Hematopoietic multipotent progenitor cell treated with erythropoietin and hydrocortisone succinate and interleukin-3 and kit ligand, for 8 days (in vitro differentiated cells): Measurements from ENCODE around the gene RAB6D.
A peak's percentile ranks its signal among the peaks of the same experiment; 100 is the strongest.
"Not testable (repeated sequence)": the region's sequence is repeated elsewhere in the genome, so short reads cannot be mapped to it uniquely, and the experiment has no call there.

Experiments used
- DNase-seq: peaks from one replicate; pipeline ENCODE4 v3.0.0-alpha.2; 2015

Gene RAB6D

DNA sequence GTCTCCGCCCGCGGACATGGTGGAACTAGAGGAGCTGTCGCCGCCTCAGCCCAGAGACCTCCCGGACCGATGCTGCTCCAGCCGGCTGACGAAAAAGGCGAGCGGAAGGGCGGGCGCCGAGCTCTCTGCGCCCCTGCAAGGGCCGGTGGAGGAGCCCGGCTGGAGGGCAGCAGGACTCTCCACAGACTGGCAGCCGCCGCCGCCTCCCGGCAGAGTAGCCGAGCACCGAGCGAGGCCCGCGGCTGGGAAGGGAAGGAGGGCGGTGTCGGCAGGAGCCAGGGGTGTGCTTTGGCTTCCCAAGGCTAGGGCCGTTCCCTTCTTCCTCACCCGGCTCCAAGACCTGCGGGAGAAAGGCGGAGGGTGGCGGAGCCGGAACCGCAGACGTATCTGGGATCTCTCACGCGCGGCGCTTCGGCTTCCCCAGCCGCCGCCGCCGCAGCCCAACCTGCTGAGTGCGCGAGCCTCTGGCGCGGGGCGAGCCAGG, at the start of gene RAB6D:
Gene RAB6D (minus strand): TSS at position 466 of the 484 bp plus-strand sequence. CDS start 448 bp downstream, at position 18.
- not testable (repeated sequence) for DNase-seq

DNA sequence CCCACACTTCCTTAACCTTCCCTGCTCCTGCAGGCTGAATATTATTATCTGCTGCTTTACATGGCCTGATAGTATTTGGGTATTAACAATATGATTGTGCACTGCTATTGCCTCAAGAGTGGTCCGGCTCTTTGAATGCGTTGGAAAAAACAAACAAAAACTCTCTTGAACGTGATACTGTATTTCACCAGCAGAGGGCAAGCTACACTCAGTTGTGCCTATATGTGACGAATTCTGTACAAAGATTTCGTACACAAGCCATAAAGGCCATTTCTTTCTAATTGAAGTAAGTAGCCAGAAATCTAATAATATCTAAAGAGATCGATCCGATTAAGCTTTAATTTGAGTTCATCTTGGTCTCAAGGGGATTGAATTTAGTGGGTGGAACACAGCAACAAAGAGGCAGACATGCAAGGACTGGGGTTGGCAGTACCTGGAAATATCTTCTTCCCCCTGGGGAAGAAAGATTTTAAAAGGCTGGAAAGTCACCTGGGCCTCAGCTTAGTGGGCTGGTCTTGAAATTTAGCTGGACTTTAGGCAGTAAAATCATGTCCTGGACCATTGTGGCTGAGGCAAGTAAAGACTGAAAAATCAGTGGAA, 49.3 kb upstream of the RAB6D start:
- peak; percentile 62 for DNase-seq

DNA sequence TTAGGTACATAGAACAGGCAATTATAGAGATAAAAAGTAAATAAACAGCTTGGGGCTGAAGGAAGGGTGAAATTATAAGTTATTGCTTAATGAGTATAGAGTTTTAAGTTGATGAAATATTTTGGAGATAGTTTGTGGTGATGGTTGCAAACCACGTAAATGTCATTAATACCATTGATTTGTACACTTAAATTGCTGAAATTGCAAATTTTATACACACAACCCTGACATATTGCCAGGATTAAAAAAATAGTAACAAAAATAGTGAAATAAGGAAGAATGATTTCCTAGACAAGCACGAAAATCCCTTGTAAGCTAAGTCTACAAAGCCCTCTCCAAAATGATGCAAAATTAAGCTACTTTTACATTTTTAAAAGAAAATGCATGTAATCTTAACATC, 46.2 kb upstream of the RAB6D start:
- DNase-seq: no peak

DNA sequence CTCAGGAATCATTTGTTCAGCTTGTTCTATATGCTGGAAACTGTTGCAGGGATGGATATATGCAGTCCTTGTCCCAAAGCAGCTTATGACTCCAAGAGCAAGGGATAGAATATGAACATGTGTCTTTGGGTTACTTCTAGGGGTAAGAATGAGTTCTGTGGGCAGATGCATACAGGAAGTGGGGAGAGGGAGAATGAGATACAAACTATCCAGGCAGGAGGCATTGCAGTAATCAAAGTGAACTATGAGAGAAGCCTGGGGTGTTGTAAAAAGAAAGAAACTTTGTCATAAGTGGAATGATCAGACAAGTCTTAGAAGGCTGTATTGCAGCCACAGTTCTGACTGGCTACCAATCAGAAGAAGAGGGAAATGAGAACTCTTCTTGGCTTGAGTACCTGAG, 44.8 kb upstream of the RAB6D start:
- no peak for DNase-seq

DNA sequence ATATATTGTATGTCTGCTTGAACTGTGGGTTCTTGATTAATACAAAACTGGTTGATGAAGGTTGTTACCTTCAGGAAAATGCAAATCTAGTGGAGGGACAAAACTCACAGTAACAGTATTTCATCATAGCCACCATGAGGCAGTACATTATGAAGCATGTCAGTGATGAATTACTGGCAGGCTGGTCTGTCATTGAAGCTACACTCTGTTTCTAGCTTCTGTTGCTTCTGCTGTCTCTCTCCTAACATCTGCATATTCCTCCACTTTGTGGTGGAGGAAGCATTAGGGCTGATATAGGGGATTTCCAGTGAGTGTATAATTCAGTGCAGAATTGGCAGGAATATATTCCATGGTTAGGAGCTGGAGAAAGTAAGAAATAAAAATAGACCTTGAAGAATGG, 44.2 kb upstream of the RAB6D start:
- no peak for DNase-seq

DNA sequence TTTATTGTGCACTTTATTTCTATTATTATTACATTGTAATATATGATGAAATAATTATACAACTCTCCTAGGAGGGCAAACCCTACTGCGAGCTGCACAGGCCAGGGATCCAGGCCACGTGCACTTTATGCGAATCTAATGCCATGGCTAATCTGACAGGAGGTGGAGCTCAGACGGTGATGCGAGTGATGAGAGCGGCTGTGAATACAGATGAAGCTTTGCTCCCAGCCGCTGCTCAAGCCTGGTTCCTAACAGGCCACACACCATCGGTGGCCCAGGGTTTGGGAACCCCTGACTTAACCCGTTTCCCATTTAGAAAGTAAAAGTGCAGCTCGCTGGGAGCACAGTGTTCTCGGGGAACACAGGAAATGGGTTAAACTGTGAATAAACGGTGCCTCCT, 40.8 kb upstream of the RAB6D start:
- no peak for DNase-seq

DNA sequence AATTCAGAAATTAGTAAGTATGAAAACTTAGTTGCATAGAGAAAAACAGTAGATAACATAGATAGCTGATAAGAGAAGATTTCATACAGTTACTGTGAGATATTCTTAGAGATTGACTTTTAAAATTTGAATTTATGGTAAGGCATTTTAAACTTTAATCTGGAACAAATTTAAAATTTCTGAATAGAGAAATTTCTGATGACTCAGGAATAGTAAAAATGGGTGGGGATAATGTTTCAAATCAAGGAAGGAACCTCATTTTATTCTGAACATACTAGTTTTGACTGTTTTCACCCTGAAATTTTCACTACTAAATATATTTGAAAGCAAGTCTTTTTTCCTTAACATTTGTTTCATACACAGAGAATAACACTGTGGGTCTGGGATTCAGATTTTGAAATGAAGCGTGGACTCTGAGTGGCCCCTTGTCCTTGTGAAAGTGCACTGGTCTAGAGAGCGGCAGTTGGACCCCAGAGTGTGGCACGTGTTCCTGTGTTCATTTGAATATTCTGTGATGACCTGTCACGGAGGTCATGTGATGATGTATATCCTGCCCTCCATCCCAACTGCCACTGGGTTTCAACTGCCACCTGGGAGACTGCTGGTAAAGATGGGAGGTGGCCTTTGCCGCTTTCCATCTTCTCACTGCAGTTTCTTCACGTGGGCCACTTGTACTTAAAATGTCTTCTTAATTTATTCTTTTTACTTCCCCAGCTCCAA, 38.5 kb upstream of the RAB6D start:
- no peak for DNase-seq

DNA sequence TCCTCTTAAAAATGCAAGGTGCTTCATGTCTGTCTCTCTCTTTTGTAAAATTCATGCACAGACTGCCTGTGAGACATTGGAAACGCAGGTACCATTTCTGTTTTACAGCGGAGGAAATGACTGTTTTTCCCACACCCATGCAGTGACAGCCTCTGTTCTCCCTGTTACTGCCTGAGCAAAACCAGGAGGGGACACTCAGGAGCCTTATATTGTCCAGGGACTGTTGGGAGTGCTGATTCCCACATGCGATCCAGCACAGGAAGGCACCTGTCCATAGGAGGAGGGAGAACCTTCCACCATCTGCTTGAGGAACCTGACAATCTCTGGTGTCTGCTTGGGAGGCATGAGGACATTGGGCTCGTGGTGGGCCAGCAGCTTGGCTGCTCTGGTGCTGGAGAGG, 36.9 kb upstream of the RAB6D start:
- no peak for DNase-seq

DNA sequence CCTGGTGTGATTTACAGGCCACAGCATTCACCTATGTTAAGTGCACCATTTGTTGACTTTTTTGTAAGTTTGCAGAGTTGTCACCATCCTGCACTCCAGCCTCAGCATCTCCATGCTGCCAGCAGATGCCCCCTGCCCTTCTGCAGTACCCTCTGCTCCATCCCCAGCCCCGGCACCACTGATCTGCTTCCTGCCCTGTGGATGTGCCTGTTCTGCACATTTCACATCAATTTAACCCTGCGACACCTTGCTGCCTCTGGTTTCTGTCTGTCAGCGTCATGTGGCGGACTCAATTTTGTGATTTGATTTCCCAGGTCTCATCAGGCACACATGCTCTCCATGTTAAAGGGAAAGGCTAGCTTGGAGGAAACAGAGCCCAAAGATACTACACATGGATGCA, 36.5 kb upstream of the RAB6D start:
- DNase-seq: not testable (repeated sequence)

DNA sequence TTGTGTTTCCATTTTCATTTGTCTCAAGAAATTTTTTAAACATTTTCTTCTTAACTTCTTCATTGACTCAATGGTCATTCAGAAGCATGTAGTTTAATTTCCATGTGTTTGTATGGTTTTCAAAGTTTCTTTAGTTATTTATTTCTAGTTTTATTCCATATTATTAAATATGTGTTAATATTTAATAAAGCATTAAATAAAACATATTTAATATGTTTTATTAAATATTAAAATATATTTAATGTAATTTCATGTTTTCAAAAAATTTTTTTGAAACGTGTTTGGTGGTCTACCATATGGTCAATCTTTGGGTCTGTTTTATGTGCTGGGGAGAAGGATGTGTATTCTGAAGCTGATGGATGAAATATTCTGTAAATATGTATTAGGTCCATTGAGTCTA, 32.2 kb upstream of the RAB6D start:
- not testable (repeated sequence) for DNase-seq

DNA sequence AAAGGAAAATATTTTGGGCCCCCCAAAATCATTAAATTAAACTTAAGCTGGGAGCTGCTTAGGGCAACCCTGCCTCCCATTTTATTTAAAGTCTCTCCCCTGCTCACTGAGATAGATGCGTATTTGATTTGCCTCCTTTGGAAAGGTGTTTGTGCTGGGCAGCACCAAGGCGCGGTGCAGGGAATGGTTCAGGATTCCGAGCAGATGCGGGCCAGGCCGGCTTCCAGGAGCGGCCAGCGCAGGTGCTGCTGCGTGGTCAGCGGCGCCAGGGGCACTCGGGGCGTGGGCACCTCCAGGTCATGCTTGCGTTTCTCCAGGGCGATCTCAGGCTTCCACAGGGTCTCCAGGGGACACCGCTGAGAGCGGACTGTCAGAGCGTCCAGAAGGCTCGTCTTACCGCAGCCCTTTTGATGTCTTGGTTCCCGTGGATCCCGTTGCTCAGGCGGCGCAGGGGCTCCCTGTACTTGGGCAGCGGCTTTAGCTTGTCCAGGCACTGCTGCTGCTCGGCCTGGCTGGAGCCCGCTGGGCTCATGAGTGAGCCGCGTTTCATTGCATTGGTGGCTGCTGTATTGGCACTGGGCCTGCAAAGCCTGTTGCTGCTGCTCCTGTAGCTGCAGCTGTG, 31.2 kb upstream of the RAB6D start:
- DNase-seq: not testable (repeated sequence)

DNA sequence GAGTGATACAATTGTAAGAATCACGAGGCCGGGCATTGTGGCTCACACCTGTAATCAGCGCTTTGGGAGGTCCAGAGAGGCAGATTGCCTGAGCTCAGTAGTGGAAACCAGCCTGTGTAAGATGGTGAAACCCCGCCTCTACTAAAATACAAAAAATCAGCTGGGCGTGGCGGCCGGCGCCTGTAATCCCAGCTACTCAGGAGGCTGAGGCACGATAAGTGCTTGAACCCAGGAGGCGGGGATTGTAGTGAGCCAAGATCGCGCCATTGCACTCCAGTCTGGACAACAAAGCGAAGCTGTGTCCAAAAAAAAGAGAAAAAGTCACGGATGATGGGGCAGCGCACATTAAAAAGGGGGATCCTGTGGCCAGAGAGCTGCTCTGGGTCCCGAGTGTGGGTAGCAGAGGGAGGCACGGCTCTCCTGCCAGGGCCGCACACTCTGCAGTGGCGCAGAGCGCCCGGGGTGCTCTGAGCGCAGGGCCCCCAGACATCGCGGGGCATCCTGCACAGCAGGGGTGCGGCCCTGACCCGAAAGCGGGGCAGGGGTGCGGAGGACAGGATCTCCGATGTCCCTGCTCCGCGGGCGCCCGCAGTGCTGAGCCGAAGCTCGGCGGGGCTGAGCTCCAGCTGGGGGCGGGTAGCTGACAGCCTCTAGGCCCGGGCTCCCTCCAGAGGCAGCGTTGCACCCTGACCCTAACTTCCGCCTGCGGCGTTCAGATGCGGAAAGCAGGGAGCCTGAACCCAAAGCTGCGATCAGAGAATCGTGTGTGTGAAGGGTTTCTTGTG, 30.4 kb upstream of the RAB6D start:
- DNase-seq: peak; percentile 2

DNA sequence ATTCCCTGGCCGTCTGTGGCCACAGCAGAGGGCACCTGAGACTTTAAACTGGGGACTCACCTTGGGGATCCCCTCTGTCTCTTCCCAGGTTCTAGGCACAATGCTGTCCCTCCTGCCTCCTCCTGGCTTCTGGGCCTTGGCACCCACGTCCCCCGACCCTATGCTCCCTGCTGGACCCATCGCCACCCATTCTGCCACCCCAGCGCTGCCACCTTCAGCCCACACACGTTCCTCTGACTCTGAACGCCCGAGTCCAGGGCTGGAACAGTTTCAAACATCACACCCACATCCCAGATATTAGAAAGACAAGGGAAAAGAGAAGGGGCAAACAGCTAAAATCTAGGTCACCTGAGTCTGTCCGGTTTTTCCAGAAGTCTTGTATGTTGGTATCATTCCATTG, 28.0 kb upstream of the RAB6D start:
- not testable (repeated sequence) for DNase-seq

DNA sequence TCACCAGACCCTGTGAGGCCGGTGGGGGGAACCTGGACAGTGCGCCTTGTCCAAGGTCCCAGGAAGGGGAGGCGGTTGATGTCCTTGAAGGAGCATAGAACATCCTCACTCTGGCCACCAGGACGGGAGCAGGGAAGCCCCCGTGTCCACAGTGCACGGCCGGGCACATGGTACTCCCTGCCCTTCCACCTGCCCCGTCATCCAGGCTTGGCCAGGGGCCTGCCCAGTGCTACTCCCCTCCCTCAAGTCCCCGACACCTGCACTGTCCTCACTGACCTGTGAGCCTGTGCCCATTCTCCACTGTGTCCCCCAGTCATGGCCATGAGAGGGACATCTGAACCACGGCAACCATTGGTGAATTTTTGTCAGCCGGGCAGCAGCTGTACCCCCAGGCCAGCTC, 27.5 kb upstream of the RAB6D start:
- not testable (repeated sequence) for DNase-seq

DNA sequence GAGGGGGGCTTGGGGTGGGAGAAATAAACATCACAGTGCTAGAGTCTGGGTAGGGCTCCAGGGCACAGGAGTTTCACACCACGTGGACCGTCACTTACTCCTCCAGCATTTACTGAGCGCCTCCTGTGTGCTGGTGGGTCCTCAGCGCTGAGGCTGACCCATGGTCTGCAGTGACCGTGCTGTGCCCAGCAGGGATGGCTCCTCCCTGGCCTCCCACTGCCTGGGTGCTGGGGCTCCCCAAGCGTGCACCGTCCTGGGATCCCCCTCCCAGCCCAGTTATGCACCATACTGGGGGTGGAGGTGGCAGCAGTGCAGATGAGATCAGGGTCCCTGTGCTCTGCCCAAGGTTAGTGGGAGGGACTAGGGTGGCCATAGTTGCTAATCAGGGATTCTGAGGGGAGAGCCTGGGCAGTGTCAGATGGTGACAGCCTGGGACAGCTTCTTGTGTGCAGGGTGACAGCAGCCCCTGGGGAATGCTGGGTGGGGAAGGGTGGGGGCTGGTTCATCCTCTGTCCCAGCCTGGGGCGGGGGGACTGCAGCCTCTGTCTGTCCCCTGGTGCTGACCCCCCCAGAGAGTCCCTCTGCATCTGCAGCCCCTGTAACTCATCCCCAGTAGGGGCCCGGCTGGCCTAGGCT, 26.6 kb upstream of the RAB6D start:
- not testable (repeated sequence) for DNase-seq

DNA sequence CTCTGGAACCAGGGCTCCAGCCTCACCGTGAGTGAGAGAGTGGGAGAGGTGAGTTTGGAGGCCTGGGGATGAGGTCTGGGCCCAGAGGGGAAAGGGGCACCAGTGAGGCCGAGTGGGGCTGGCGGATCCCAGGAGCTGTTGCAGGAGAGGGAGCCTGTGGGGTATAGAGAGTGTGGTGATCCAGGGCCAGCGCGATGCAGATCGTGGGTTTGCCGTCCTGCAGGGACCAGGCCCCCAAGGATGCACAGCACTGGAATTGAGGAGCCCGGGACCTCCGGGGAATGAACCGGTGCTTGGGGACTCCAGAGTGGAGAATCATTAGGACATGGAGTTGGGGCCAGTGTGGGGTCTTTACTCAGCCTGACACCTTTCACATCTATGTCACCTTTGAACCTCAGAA, 25.7 kb upstream of the RAB6D start:
- no peak for DNase-seq

DNA sequence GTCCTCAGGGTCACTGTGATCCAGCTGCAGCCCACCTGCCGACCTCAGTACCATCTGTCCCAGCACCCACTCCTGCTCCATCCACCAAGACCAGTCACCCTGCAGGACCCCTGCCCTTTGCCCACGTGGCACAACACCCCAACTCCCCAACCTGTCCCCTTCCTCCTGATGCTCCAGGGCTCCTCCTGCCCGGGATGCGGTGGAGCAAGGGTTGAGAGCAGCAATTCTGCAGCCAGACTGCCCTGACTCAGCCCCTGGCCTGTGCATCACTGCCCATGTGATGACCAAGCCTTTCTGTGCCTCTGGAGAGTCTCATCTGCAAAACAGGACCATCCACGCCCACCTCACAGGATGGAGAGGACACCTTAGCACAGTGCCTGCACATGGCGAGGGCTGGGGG, 24.9 kb upstream of the RAB6D start:
- DNase-seq: not testable (repeated sequence)

DNA sequence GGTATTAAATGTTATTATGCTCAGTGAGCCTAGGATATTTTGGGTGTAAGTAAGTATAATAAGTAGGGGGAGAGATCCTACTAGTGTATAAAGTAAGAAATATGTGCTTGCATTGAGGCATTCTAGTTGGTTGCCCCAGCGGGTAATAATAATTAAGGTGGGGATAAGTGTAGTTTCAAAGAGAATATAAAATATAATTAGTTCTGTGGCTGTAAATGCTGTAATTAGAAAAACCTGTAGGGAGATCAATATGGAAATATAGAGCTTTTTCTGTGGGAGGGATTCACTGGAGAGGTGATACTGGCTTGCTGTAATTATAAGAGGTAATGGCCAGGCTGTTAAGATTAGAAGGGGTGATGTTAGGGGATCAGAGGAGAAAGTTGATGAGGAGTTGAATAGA, 9.1 kb upstream of the RAB6D start:
- DNase-seq: not testable (repeated sequence)

DNA sequence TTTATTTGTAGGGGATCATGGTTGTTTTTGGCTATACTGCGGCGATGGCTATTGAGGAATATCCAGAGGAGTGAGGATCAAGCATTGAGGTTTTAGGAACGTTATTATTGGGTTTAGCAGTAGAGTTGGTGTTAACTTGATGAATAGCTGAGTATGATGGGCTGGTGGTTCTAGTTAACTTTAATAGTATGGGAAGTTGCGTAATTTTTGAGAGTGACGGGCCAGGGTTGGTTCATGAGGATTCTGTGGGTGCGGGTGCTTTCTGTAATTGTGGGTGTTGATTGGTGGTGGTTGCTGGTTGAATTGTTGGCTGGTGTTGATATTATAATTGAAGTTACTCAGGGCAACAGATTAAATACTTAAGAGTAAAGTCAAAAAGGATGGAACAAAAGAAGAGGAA, 6.0 kb upstream of the RAB6D start:
- no peak for DNase-seq

DNA sequence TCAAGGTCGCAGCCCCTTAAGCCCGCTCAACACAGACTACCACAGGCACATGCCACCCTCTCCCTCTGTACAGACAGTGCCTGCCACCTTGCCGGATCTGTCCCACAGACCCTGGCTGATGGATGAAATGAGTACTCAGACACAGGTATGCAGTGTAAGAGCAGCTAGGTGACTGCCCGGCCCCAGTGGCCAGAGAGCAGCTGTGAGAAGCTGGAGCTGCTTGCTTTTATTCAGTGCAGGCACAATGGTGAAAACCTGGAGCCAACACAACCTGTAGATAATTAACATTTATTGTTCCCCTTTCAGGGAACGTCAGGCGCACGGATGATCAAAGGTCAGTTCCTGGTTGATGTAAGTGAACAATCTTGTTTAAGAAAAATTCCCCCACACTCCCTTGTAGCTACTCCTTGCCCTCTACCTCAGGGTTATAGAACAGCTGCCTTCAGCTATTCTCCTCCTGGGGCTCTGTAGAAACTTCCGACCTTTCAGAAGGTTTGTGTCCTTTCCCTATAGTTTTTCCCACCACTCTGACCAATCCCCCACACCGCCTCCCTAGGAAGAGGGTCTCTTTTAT, 4.6 kb upstream of the RAB6D start:
- DNase-seq: not testable (repeated sequence)

DNA sequence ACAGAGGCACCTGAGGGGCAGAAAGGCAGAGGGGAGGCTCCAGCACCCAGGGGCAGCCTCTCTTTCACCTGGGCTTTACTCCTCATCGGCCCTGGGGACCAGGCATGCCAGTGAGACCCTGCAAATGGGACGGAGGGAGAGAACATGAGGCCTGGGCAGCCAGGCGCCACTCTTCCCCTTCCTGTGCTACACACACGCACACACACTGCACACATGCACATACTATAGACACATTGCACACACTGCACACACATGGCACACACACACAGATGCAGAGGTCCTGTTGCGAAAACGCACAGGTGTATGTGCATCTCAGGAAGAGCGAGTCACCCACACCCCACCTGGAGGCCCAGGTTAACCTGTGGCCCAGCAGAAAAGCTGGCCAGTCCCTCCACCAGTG, 3.4 kb upstream of the RAB6D start:
- no peak for DNase-seq

DNA sequence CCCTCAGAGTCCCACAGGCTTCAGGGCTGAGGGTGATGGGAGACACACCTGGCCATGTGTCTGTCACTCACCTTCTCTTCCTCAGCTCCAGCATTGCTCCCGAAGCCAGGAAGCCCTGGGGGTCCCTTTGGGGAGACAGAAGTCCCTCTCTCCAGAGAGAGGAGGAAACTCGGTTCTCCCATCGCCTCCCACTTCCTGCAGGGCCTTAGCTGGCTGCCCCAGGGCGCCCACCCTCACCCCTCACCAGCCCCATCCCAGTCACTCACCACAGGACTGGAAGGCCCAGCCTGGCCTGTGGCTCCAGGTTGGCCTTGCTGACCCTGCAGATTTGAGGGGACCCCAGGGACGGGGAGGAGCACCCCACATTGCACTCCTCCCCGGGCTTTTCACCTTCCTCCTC, 2.7 kb upstream of the RAB6D start:
- DNase-seq: no peak

DNA sequence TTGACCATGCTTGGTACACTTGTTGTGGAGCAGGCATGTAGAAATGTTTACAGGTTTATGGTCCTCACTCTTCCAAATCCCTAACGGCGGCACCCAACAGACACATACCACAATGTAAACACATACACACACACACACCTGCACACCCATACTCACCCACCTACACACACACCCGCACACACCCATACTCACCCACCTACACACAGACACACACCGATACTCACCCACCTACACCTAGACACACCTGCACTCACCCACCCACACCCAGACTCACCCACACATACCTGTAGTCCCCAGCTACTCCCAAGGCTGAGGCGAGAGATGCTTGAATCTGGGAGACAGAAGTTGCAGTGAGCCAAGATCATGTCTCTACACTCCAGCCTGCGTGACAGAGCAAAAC, 1.5 kb upstream of the RAB6D start:
- no peak for DNase-seq
